ENCODE results near the gene DUSP9.
"Not testable (repeated sequence)": the region's sequence is repeated elsewhere in the genome, so short reads cannot be mapped to it uniquely, and the experiment has no call there.

DUSP9 gene

GRCh38 chrX:153673428-153674218 is 26.6 kb downstream of the DUSP9 start, which contains the start of gene PNCK:
Gene PNCK, minus strand, starts transcription at chrX:153673813. Its CDS starts 737 bp downstream, at chrX:153673076.
- no peak for DNase-seq (ENCODE audit: low spot score)

GRCh38 chrX:153674219-153674851 is 27.3 kb downstream of the DUSP9 start:
- no peak for DNase-seq (ENCODE audit: low spot score)

- DNase-seq (ENCODE audit: low spot score), result no peak
These were observed 34.2 kb downstream of the DUSP9 start for GRCh38 chrX:153681175-153681574.

GRCh38 chrX:153683486-153683885 is 36.5 kb downstream of the DUSP9 start:
- DNase-seq (ENCODE audit: low spot score), result not testable (repeated sequence)

- no peak for DNase-seq (ENCODE audit: low spot score)
These were observed 37.6 kb downstream of the DUSP9 start for GRCh38 chrX:153684467-153685155.

- DNase-seq (ENCODE audit: low spot score), result no peak
These were observed 38.1 kb downstream of the DUSP9 start for GRCh38 chrX:153685156-153685536.

GRCh38 chrX:153685751-153686696 is 39.0 kb downstream of the DUSP9 start:
- no peak for DNase-seq (ENCODE audit: low spot score)

GRCh38 chrX:153686711-153687110 is 39.7 kb downstream of the DUSP9 start:
- DNase-seq (ENCODE audit: low spot score), result no peak

- DNase-seq (ENCODE audit: low spot score), result peak; percentile 15
These were observed 40.4 kb downstream of the DUSP9 start, which contains the start of gene SLC6A8 for GRCh38 chrX:153687121-153688039. Gene SLC6A8, plus strand, starts transcription at chrX:153687926. Its CDS starts 649 bp downstream, at chrX:153688575.

- DNase-seq (ENCODE audit: low spot score), result no peak
These were observed 41.1 kb downstream of the DUSP9 start for GRCh38 chrX:153688071-153688470.

- no peak for DNase-seq (ENCODE audit: low spot score)
These were observed 41.5 kb downstream of the DUSP9 start for GRCh38 chrX:153688506-153688905.

- no peak for DNase-seq (ENCODE audit: low spot score)
These were observed 42.0 kb downstream of the DUSP9 start for GRCh38 chrX:153688911-153689590.

GRCh38 chrX:153689654-153690465 is 42.9 kb downstream of the DUSP9 start:
- DNase-seq (ENCODE audit: low spot score), result no peak

- no peak for DNase-seq (ENCODE audit: low spot score)
These were observed 43.5 kb downstream of the DUSP9 start for GRCh38 chrX:153690466-153690865.

GRCh38 chrX:153691032-153691827 is 44.2 kb downstream of the DUSP9 start:
- DNase-seq (ENCODE audit: low spot score), result not testable (repeated sequence)

- DNase-seq (ENCODE audit: low spot score), result no peak
These were observed 45.0 kb downstream of the DUSP9 start for GRCh38 chrX:153692003-153692402.

GRCh38 chrX:153692611-153693156 is 45.7 kb downstream of the DUSP9 start:
- no peak for DNase-seq (ENCODE audit: low spot score)
